Endothelial cell of umbilical vein (primary cell): ENCODE results near the gene DNAH9. TPM values are rescaled to one million over a fixed set of nuclear protein-coding genes. Genes with fewer than 3 reads are reported as not detected.

Source experiments
- BruUV-seq: library from RNA; stranded (reverse); fragments of 400-500 nt; replicated peaks from 2 replicates; lab custom pipeline; 2021; lab: Mats Ljungman, UMichigan
- CTCF ChIA-PET: fragments of 300-600, 350-600 bp; sonication (Branson Sonifier 250); formaldehyde crosslinking; loops from one replicate; lab custom pipeline; 2021; ENCODE audit warnings: antibody characterized with exemption, inconsistent platforms; lab: Charles Lee
- POLR2A ChIA-PET: fragments of 300-600, 350-600 bp; sonication (Branson Sonifier 250); formaldehyde crosslinking; loops from one replicate; lab custom pipeline; 2021; ENCODE audit warnings: antibody characterized with exemption, inconsistent platforms; lab: Charles Lee
- DNase-seq: peaks from one replicate; pipeline ENCODE4 v3.0.0-alpha.2; 2011; ENCODE audit warnings: low read depth, low spot score
- FAIRE-seq: peaks from 2 replicates; lab custom pipeline; 2011; peaks lifted over from hg19 to GRCh38; lab: Jason Lieb, UNC
- H2AFZ ChIP-seq: 2 replicates; pipeline ENCODE4 v1.6.0; 2012; ENCODE audit warnings: low read depth, low read length, control low read depth, inconsistent platforms
- H3K27ac ChIP-seq: 2 replicates; pipeline ENCODE4 v1.5.1; 2011; ENCODE audit warnings: low read depth, mild to moderate bottlenecking, control low read depth, low read length, moderate library complexity; ENCODE audit not compliant: insufficient read depth
- H3K27me3 ChIP-seq, 2 experiments: 2 replicates each; pipeline versions ENCODE4 v1.6.0 to v1.6.1; 2011; ENCODE audit warnings: low read length in 2 of 2, mixed read lengths in 1 of 2; ENCODE audit not compliant: control insufficient read depth in 2 of 2, insufficient read depth in 2 of 2
- H3K36me3 ChIP-seq, 2 experiments: 2 replicates in 1 of 2; 3 replicates in 1 of 2; pipeline ENCODE4 v1.5.1; 2011; ENCODE audit warnings: low read length in 2 of 2, mild to moderate bottlenecking in 1 of 2, moderate library complexity in 1 of 2; ENCODE audit not compliant: control insufficient read depth in 2 of 2, insufficient read depth in 2 of 2; ENCODE audit errors: extremely low read depth in 1 of 2
- H3K4me1 ChIP-seq: 3 replicates; pipeline ENCODE4 v1.5.1; 2011; ENCODE audit warnings: mild to moderate bottlenecking, low read length; ENCODE audit not compliant: control insufficient read depth, insufficient read depth; ENCODE audit errors: extremely low read depth
- H3K4me2 ChIP-seq: 2 replicates; pipeline ENCODE4 v1.6.1; 2011; ENCODE audit warnings: low read length, control low read depth, mixed read lengths; ENCODE audit not compliant: insufficient read depth
- H3K4me3 ChIP-seq, 3 experiments: fragments of 200-600 bp in 1 of 3; sonication (generic), shearing (Covaris generic) in 1 of 3; replicated peaks in 1 of 3; 2 replicates each; pipeline ENCODE4 v1.5.1; 2011 to 2016; ENCODE audit warnings: control low read depth in 3 of 3, low read length in 3 of 3, mild to moderate bottlenecking in 2 of 3, inconsistent platforms in 1 of 3, low read depth in 1 of 3, moderate library complexity in 1 of 3; ENCODE audit not compliant: insufficient read depth in 1 of 3
- H3K79me2 ChIP-seq: 2 replicates; pipeline ENCODE4 v1.6.0; 2012; ENCODE audit warnings: low read length, inconsistent platforms; ENCODE audit not compliant: control insufficient read depth, insufficient read depth
- H3K9ac ChIP-seq: replicated peaks from 2 replicates; pipeline ENCODE3; 2011; ENCODE audit warnings: low read length, control low read depth; ENCODE audit not compliant: insufficient read depth; ENCODE audit errors: extremely low read depth
- H3K9me1 ChIP-seq: replicated peaks from 3 replicates; pipeline ENCODE4 v1.6.0; 2011; ENCODE audit warnings: mild to moderate bottlenecking, low read length; ENCODE audit not compliant: control insufficient read depth, insufficient read depth; ENCODE audit errors: extremely low read depth
- H3K9me3 ChIP-seq: replicated peaks from 2 replicates; pipeline ENCODE4 v1.5.1; 2012; ENCODE audit warnings: low read length, inconsistent platforms; ENCODE audit not compliant: control insufficient read depth, insufficient read depth
- H4K20me1 ChIP-seq: replicated peaks from 2 replicates; pipeline ENCODE3; 2011; ENCODE audit warnings: mild to moderate bottlenecking, low read length; ENCODE audit not compliant: control insufficient read depth, insufficient read depth; ENCODE audit errors: extremely low read depth
- EZH2 ChIP-seq: IDR thresholded peaks from 2 replicates; pipeline ENCODE4 v1.6.1; 2012; ENCODE audit warnings: borderline replicate concordance, low read depth, mild to moderate bottlenecking, moderate library complexity, low read length, inconsistent platforms; ENCODE audit not compliant: severe bottlenecking
- FOS ChIP-seq: IDR thresholded peaks from 2 replicates; pipeline ENCODE4 v1.6.1; 2011; ENCODE audit warnings: mild to moderate bottlenecking, low read length, moderate library complexity, borderline replicate concordance; ENCODE audit not compliant: insufficient read depth
- GATA2 ChIP-seq: IDR thresholded peaks from 2 replicates; pipeline ENCODE4 v1.7.0; 2011; ENCODE audit warnings: low read depth, mild to moderate bottlenecking, moderate library complexity, mixed read lengths, low read length; ENCODE audit not compliant: insufficient read length, insufficient read depth
- JUN ChIP-seq: IDR thresholded peaks from 2 replicates; pipeline ENCODE4 v1.6.1; 2011; ENCODE audit warnings: borderline replicate concordance, low read depth; ENCODE audit not compliant: insufficient read length, insufficient read depth
- MYC ChIP-seq: IDR thresholded peaks from one replicate; pipeline ENCODE4 v1.6.1; 2011; ENCODE audit warnings: mild to moderate bottlenecking, low read depth, low read length
- POLR2A ChIP-seq: IDR thresholded peaks from 2 replicates; pipeline ENCODE4 v1.6.1; 2012; ENCODE audit warnings: low read depth, mild to moderate bottlenecking, control low read depth, low read length
- POLR2AphosphoS5 ChIP-seq: IDR thresholded peaks from 2 replicates; pipeline ENCODE4 v1.6.1; 2012; ENCODE audit warnings: low read depth, mild to moderate bottlenecking, control low read depth, low read length, moderate library complexity; ENCODE audit not compliant: insufficient read depth
- dilution Hi-C: fragments of 300-500 bp; cut with MboI; formaldehyde crosslinking; loops from one replicate; pipeline ENCODE4 v1.15.0; 2019; ENCODE audit warnings: low sequenced_read_pairs; ENCODE audit not compliant: extremely low pct_ligation_motif_present
- intact Hi-C: fragments of 100-400 bp; cut with micrococcal nuclease; formaldehyde crosslinking; loops from one replicate; pipeline ENCODE4 v1.10.0; 2022
- polyA plus RNA-seq, 4 experiments: library from polyadenylated mRNA; depleted of rRNA in 3 of 4; stranded (reverse) in 3 of 4; unstranded in 1 of 4; fragments of >200 nt; gene quantifications; 2 replicates each; pipeline versions ENCODE4 v1.2.1 to v1.2.3, GENCODE V29; 2011 to 2012; ENCODE audit warnings: missing spikeins in 1 of 4
- total RNA-seq: library from RNA; stranded (reverse); gene quantifications from 2 replicates; pipeline ENCODE4 v1.2.3, GENCODE V29; 2021
- TF ChIP-seq, protein P1 (sequence below): IDR thresholded peaks from 2 replicates; pipeline ENCODE4 v1.6.1; 2011; ENCODE audit not compliant: insufficient read depth, insufficient read length
- TF ChIP-seq, protein P2 (sequence below), 2 donors: IDR thresholded peaks; 1 replicate in 1 of 2; 2 replicates in 1 of 2; pipeline ENCODE4 v1.5.1; 2011; ENCODE audit warnings: low read length in 2 of 2, mild to moderate bottlenecking in 2 of 2, moderate library complexity in 2 of 2, control low read depth in 1 of 2, inconsistent platforms in 1 of 2, low read depth in 1 of 2; ENCODE audit not compliant: insufficient read depth in 1 of 2; ENCODE audit errors: extremely low read depth in 1 of 2

Gene DNAH9
- total and polyA plus RNA-seq, 2 donors (not counting 3 experiments of a cell fraction or from before 2014, with no cell fraction given), result not detected

DNA sequence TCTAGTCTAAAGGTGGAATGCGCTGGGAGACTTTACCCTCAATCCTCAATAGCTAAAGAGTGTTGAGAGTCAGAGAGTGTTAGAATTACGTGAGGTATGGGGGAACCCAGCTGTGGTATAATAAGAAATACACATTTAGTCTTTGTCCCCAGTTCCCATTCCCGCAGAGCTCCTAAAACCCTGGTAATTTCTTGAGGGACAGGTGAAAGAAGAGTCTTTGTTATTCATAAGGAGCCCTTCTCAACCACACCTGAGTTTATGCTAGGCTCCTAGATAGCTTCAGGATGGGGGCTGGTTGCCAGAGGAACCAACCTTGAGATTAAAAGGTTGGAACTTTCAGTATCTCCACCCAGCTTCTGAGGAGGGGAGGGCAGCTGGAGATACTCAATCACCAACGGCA, 393.2 kb downstream of the DNAH9 start:
- H3K27me3 ChIP-seq, result no peaks in the 10 kb centered on the region
- H3K9me1 ChIP-seq, result no peaks in the 10 kb centered on the region
- H3K79me2 ChIP-seq, result no peaks in the 10 kb centered on the region
- no peaks in the 10 kb centered on the region for H3K9me3 ChIP-seq
- DNase-seq (no peak), FAIRE-seq (no peak)
- dilution Hi-C loops, result no loop called here
- CTCF ChIA-PET, result interaction anchor here (1.7 to 2.0 kb wide), 3 partner anchors 11 to 1345 kb away, joined by 6 to 8 read pairs (median 6); no protein-coding TSS in a partner anchor
- no peak overlapping the region for H2AFZ ChIP-seq
- H4K20me1 ChIP-seq, result no peaks in the 10 kb centered on the region
- TF ChIP-seq GATA2, result no peak
- TF ChIP-seq JUN, result no peak
- TF ChIP-seq POLR2AphosphoS5, result no peak
- TF ChIP-seq, protein P1, sequence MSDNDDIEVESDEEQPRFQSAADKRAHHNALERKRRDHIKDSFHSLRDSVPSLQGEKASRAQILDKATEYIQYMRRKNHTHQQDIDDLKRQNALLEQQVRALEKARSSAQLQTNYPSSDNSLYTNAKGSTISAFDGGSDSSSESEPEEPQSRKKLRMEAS, result no peak
- TF ChIP-seq, protein P2, sequence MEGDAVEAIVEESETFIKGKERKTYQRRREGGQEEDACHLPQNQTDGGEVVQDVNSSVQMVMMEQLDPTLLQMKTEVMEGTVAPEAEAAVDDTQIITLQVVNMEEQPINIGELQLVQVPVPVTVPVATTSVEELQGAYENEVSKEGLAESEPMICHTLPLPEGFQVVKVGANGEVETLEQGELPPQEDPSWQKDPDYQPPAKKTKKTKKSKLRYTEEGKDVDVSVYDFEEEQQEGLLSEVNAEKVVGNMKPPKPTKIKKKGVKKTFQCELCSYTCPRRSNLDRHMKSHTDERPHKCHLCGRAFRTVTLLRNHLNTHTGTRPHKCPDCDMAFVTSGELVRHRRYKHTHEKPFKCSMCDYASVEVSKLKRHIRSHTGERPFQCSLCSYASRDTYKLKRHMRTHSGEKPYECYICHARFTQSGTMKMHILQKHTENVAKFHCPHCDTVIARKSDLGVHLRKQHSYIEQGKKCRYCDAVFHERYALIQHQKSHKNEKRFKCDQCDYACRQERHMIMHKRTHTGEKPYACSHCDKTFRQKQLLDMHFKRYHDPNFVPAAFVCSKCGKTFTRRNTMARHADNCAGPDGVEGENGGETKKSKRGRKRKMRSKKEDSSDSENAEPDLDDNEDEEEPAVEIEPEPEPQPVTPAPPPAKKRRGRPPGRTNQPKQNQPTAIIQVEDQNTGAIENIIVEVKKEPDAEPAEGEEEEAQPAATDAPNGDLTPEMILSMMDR (IDR thresholded peaks at IDR 0.05; ENCODE audit: extremely low read depth in 1 of 2, insufficient read depth in 1 of 2, low read depth in 1 of 2, low read length in 2 of 2), result no peak
- no peak for TF ChIP-seq FOS
- TF ChIP-seq POLR2A, result no peak
- TF ChIP-seq MYC, result no peak
- no peak for TF ChIP-seq EZH2
- POLR2A ChIA-PET, result interaction anchor here (0.6 kb wide), 1 partner anchor 30 kb away, joined by 11 read pairs; no protein-coding TSS in a partner anchor
- peaks cover under 1% of the 10 kb centered on the region for H3K4me1 ChIP-seq
- H3K4me2 ChIP-seq, result no peak overlapping the region
- intact Hi-C loops, result no loop called here
- H3K27ac ChIP-seq, result no peak overlapping the region
- BruUV-seq, result no TSS peak
- peaks cover 0 to 6% of the 10 kb centered on the region in 2 experiments for H3K36me3 ChIP-seq
- no peak overlapping the region for H3K9ac ChIP-seq
- H3K4me3 ChIP-seq, result no peak overlapping the region
